Testis (tissue), 2 donors: Measurements from ENCODE around the gene NUDT22.

Experiments
- POLR2A ChIP-seq: fragments of 450-650 bp; IDR thresholded peaks from one replicate; pipeline ENCODE4 v1.6.1; 2017; ENCODE audit warnings: antibody characterized with exemption, mild to moderate bottlenecking, moderate library complexity
- TF ChIP-seq, protein P1 (sequence below), 3 experiments: fragments of 450-650 bp in 2 of 3; fragments of 200-600 bp in 1 of 3; sonication (generic) in 1 of 3; IDR thresholded peaks; one replicate each; pipeline ENCODE4 v1.5.1; 2016 to 2019; ENCODE audit warnings: antibody characterized with exemption in 3 of 3, mild to moderate bottlenecking in 2 of 3, moderate library complexity in 1 of 3

DNA sequence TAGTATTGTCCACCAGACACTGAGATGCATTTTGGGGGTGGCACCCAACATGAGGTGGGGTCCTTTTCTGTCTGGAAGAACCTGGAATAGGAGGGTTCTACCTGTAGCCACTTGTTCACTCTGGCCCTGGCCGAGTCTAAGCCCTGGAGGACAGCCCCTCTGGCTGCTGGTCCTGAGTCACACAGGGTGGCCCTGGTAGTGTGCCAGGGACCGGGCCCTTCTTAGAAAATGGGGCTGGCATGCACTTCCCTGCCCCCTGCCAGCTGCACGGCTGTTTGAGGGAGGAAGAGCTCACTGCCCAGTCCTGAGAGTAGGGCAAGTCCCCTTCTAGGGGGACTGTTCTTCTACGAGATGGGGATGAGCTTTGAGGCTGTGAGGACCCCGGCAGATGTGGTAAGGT lies 27.4 kb downstream of the NUDT22 start:
- TF ChIP-seq, protein P1, sequence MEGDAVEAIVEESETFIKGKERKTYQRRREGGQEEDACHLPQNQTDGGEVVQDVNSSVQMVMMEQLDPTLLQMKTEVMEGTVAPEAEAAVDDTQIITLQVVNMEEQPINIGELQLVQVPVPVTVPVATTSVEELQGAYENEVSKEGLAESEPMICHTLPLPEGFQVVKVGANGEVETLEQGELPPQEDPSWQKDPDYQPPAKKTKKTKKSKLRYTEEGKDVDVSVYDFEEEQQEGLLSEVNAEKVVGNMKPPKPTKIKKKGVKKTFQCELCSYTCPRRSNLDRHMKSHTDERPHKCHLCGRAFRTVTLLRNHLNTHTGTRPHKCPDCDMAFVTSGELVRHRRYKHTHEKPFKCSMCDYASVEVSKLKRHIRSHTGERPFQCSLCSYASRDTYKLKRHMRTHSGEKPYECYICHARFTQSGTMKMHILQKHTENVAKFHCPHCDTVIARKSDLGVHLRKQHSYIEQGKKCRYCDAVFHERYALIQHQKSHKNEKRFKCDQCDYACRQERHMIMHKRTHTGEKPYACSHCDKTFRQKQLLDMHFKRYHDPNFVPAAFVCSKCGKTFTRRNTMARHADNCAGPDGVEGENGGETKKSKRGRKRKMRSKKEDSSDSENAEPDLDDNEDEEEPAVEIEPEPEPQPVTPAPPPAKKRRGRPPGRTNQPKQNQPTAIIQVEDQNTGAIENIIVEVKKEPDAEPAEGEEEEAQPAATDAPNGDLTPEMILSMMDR (IDR thresholded peaks at IDR 0.05), result no peak
- no peak for TF ChIP-seq POLR2A
